Suprapubic skin (tissue), 4 donors: ENCODE results near the gene SNRPF. TPM values are rescaled to one million over a fixed set of nuclear protein-coding genes. Genes with fewer than 3 reads are reported as not detected.

Experiments
- DNase-seq, 2 donors: peaks; one replicate each; pipeline ENCODE4 v3.0.0-alpha.2; 2019; ENCODE audit warnings: low spot score in 2 of 2
- H3K27ac ChIP-seq: fragments of 200-600 bp; sonication (generic); one replicate; pipeline ENCODE4 v1.5.1; 2019
- H3K27me3 ChIP-seq: fragments of 200-600 bp; sonication (generic); one replicate; pipeline ENCODE4 v1.5.1; 2019
- H3K36me3 ChIP-seq: fragments of 200-600 bp; sonication (generic); one replicate; pipeline ENCODE4 v1.5.1; 2019
- H3K4me1 ChIP-seq: fragments of 200-600 bp; sonication (generic); one replicate; pipeline ENCODE4 v1.5.1; 2019
- H3K4me3 ChIP-seq: fragments of 200-600 bp; sonication (generic); one replicate; pipeline ENCODE4 v1.5.1; 2019; ENCODE audit warnings: mild to moderate bottlenecking
- H3K9me3 ChIP-seq: fragments of 200-600 bp; sonication (generic); one replicate; pipeline ENCODE4 v1.5.1; 2019
- EP300 ChIP-seq: sonication (generic); formaldehyde crosslinking; IDR thresholded peaks from one replicate; pipeline ENCODE4 v1.6.1; 2017; ENCODE audit warnings: antibody characterized with exemption
- POLR2A ChIP-seq, 2 donors: fragments of 450-650 bp; IDR thresholded peaks; one replicate each; pipeline ENCODE4 v1.6.1; 2017; ENCODE audit warnings: antibody characterized with exemption in 2 of 2, mild to moderate bottlenecking in 2 of 2, moderate library complexity in 2 of 2
- POLR2AphosphoS5 ChIP-seq, 3 donors: sonication (generic); formaldehyde crosslinking; IDR thresholded peaks; one replicate each; pipeline ENCODE4 v1.6.1; 2017; ENCODE audit warnings: antibody characterized with exemption in 3 of 3
- WGBS: methylation state at CpG from one replicate; pipeline ENCODE4 v1.1.5; 2018; 5-methylcytosine and 5-hydroxymethylcytosine counted together
- total RNA-seq, 4 donors: library from RNA; depleted of rRNA; stranded (reverse); fragments of >200 nt; gene quantifications; one replicate each; pipeline ENCODE4 v1.1.0, GENCODE V29; 2016
- TF ChIP-seq, protein P1 (sequence below), 2 donors: fragments of 200-600 bp in 1 of 2; fragments of 450-650 bp in 1 of 2; sonication (generic) in 1 of 2; IDR thresholded peaks; one replicate each; pipeline ENCODE4 v1.5.1; 2016 to 2019; ENCODE audit warnings: antibody characterized with exemption in 2 of 2, mild to moderate bottlenecking in 1 of 2, moderate library complexity in 1 of 2

Gene SNRPF
- total RNA-seq, 4 donors from 2014 or later = 3.7 to 10.1 (median 7.6) TPM

DNA sequence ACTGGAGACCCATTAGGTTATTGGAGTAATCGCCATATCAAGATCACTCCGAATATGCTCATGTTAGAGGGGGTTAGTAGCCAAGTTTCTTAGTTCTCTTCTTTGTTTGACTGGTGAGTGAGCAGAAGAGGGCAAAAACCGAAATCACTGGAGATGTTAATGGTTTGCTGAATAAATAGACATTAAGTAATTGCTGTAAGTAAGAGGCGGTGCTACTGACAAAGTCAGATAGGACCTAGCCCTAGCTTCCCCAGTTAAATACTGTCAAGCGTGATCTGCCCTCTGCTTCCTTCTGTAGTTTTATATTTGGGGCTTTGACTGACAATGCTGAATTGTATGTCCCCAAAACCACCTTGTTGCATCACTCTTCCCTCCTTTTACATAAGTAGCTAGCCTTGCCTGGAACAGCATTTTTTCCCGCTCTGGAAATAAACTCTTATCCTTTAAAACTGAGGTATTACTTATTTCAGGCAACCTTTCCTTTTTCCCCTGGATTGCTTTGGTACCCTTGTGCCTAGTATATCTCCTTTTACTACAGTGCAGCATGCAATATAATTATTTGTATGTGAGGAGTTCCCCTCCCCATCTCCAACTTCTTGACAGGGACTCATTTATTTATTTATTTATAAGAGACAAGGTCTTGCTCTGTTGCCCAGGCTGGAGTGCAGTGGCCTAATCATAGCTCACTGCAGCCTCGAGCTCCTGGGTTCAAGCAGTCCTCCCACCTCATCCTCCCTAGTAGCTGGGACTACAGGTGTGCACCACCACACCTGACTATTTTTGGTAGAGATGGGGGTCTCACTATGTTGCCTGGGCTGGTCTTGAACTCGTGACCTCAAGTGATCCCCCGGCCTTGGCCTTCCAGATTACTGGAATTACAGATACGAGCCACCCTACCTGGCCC, 1.4 kb downstream of the SNRPF start:
- no peaks in the 10 kb centered on the region for H3K27me3 ChIP-seq
- WGBS = 69% methylated on average over 10 of the region's 10 CpGs
- no peak for TF ChIP-seq POLR2AphosphoS5 (IDR thresholded peaks at IDR 0.05)
- TF ChIP-seq, protein P1, sequence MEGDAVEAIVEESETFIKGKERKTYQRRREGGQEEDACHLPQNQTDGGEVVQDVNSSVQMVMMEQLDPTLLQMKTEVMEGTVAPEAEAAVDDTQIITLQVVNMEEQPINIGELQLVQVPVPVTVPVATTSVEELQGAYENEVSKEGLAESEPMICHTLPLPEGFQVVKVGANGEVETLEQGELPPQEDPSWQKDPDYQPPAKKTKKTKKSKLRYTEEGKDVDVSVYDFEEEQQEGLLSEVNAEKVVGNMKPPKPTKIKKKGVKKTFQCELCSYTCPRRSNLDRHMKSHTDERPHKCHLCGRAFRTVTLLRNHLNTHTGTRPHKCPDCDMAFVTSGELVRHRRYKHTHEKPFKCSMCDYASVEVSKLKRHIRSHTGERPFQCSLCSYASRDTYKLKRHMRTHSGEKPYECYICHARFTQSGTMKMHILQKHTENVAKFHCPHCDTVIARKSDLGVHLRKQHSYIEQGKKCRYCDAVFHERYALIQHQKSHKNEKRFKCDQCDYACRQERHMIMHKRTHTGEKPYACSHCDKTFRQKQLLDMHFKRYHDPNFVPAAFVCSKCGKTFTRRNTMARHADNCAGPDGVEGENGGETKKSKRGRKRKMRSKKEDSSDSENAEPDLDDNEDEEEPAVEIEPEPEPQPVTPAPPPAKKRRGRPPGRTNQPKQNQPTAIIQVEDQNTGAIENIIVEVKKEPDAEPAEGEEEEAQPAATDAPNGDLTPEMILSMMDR (IDR thresholded peaks at IDR 0.05) = no peak
- no peak for TF ChIP-seq EP300
- TF ChIP-seq POLR2A (IDR thresholded peaks at IDR 0.05) = no peak
- H3K4me3 ChIP-seq = peak overlapping the region; percentile 88
- no peaks in the 10 kb centered on the region for H3K9me3 ChIP-seq
- DNase-seq = no peak
- peaks cover 22% of the 10 kb centered on the region for H3K36me3 ChIP-seq
- no peak overlapping the region for H3K27ac ChIP-seq
- H3K4me1 ChIP-seq = peaks cover 22% of the 10 kb centered on the region

- Histone ChIP-seq H3K9me3 (no peaks in the 10 kb centered on the region), H3K27me3 (no peaks in the 10 kb centered on the region), H3K27ac (no peak overlapping the region), H3K4me3 (no peak overlapping the region), H3K36me3 (peaks cover 25% of the 10 kb centered on the region), H3K4me1 (peaks cover 22% of the 10 kb centered on the region)
- WGBS = 98% methylated on average over 3 of the region's 3 CpGs
- no peak for DNase-seq
- no peak for TF ChIP-seq POLR2A (IDR thresholded peaks at IDR 0.05)
- no peak for TF ChIP-seq EP300
- TF ChIP-seq, protein P1 (IDR thresholded peaks at IDR 0.05) = no peak
- TF ChIP-seq POLR2AphosphoS5 (IDR thresholded peaks at IDR 0.05) = no peak
Observed at GRCh38 chr12:95862038-95862437, 3.3 kb downstream of the SNRPF start.

GRCh38 chr12:95863337-95863736, 4.6 kb downstream of the SNRPF start:
- Histone ChIP-seq H3K36me3 (peaks cover 33% of the 10 kb centered on the region), H3K27me3 (no peaks in the 10 kb centered on the region), H3K4me3 (no peak overlapping the region), H3K27ac (no peak overlapping the region), H3K9me3 (no peaks in the 10 kb centered on the region), H3K4me1 (peaks cover 17% of the 10 kb centered on the region)
- no peak for DNase-seq
- TF ChIP-seq, protein P1 (IDR thresholded peaks at IDR 0.05) = no peak
- no peak for TF ChIP-seq POLR2AphosphoS5 (IDR thresholded peaks at IDR 0.05)
- no peak for TF ChIP-seq EP300
- TF ChIP-seq POLR2A (IDR thresholded peaks at IDR 0.05) = no peak

DNA sequence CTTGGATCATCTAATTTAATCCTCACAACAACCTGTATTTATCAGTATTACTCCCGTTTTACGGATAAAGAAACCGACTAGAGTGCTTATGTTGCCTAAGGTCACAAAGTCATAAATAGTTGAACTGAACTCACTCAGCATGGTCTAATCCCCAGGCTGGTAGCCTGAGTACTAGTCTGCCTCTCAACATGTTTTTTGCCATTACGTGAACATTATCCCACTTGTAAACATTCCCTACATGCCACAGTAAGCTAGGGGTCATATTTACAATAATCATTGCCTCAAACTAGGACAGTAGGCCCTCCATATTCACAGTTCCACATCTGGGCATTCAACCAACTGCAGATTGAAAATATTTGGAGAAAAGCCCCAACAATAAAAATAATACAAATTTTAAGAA, 12.1 kb downstream of the SNRPF start:
- Histone ChIP-seq H3K36me3 (peaks cover 23% of the 10 kb centered on the region), H3K4me3 (no peak overlapping the region), H3K9me3 (no peaks in the 10 kb centered on the region), H3K27me3 (no peaks in the 10 kb centered on the region), H3K4me1 (no peaks in the 10 kb centered on the region), H3K27ac (no peak overlapping the region)
- no peak for DNase-seq
- 91% methylated on average over 4 of the region's 4 CpGs for WGBS
- TF ChIP-seq POLR2A (IDR thresholded peaks at IDR 0.05) = no peak
- TF ChIP-seq POLR2AphosphoS5 (IDR thresholded peaks at IDR 0.05) = no peak
- TF ChIP-seq, protein P1 (IDR thresholded peaks at IDR 0.05) = no peak
- no peak for TF ChIP-seq EP300

GRCh38 chr12:95874452-95874851, 15.7 kb downstream of the SNRPF start:
- TF ChIP-seq POLR2AphosphoS5 (IDR thresholded peaks at IDR 0.05) = no peak
- TF ChIP-seq, protein P1 (IDR thresholded peaks at IDR 0.05) = no peak
- no peak for TF ChIP-seq POLR2A (IDR thresholded peaks at IDR 0.05)
- no peak for TF ChIP-seq EP300
- H3K27me3 ChIP-seq = no peaks in the 10 kb centered on the region
- DNase-seq = no peak
- H3K4me1 ChIP-seq = no peaks in the 10 kb centered on the region
- 96% methylated on average over 4 of the region's 4 CpGs for WGBS
- H3K36me3 ChIP-seq = peaks cover 4% of the 10 kb centered on the region
- no peaks in the 10 kb centered on the region for H3K9me3 ChIP-seq
- H3K27ac ChIP-seq = no peak overlapping the region
- no peak overlapping the region for H3K4me3 ChIP-seq
